Measurements from ENCODE around the gene FER. TPM values are rescaled to one million over a fixed set of nuclear protein-coding genes. Genes with fewer than 3 reads are reported as not detected.

Gene FER
- total and polyA plus RNA-seq, 8 donors, result 1.4 to 15.3 (median 6.2) TPM

DNA sequence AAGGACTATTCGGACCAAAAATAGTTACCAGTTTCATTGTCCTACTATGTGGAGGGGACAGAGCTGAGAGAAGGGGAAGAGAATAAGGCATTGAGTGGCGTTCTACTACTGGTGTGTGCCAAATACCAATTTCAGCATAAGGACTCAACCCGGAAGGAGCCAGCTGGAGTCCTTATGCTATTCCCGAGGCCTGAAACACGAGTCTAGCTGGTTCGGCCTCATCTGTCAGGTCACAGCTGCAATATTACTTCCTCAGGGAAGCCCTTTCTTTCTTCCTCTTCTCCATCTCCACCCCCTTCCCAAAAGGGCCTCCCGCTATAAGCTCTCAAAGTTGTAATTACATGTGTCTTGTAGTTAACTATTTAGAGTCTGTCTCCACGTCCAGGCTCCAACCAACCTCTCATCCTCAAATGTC lies 20.5 kb upstream of the FER start:
- Histone ChIP-seq H3K9me3 (no peaks in the 10 kb centered on the region), H3K36me3 (no peaks in the 10 kb centered on the region), H3K27ac (peak overlapping the region; percentile 87 to 97 (median 96)), H3K27me3 (no peaks in the 10 kb centered on the region), H3K4me3 (peak overlapping the region; percentile 57 to 79 (median 73)), H3K4me1 (no peaks in the 10 kb centered on the region)
- 8 to 9% methylated on average over 8 of the region's 8 CpGs for WGBS, 2 donors
- intact Hi-C loops (cut with DNase I), result no loop called here
- ATAC-seq (peak; percentile 55 to 73 (median 62)), FAIRE-seq (no peak), DNase-seq (peak in 3 of 6 donors; percentile 39 to 48 (median 40))
- TF ChIP-seq, protein P1, sequence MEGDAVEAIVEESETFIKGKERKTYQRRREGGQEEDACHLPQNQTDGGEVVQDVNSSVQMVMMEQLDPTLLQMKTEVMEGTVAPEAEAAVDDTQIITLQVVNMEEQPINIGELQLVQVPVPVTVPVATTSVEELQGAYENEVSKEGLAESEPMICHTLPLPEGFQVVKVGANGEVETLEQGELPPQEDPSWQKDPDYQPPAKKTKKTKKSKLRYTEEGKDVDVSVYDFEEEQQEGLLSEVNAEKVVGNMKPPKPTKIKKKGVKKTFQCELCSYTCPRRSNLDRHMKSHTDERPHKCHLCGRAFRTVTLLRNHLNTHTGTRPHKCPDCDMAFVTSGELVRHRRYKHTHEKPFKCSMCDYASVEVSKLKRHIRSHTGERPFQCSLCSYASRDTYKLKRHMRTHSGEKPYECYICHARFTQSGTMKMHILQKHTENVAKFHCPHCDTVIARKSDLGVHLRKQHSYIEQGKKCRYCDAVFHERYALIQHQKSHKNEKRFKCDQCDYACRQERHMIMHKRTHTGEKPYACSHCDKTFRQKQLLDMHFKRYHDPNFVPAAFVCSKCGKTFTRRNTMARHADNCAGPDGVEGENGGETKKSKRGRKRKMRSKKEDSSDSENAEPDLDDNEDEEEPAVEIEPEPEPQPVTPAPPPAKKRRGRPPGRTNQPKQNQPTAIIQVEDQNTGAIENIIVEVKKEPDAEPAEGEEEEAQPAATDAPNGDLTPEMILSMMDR (IDR thresholded peaks at IDR 0.05), result no peak

GRCh38 chr5:108727651-108728565 lies 19.8 kb upstream of the FER start:
- Histone ChIP-seq H3K27ac (peak overlapping the region; percentile 87 to 97 (median 96)), H3K4me1 (no peaks in the 10 kb centered on the region), H3K27me3 (no peaks in the 10 kb centered on the region), H3K36me3 (no peaks in the 10 kb centered on the region), H3K4me3 (peak overlapping the region; percentile 57 to 79 (median 73)), H3K9me3 (no peaks in the 10 kb centered on the region)
- intact Hi-C loops (cut with DNase I), result no loop called here
- ATAC-seq (peak; percentile 99 to 100 (median 99)), FAIRE-seq (no peak), DNase-seq (peak; percentile 90 to 96 (median 92))
- WGBS, 2 donors, result 0% methylated on average over 61 of the region's 61 CpGs
- TF ChIP-seq, protein P1 (IDR thresholded peaks at IDR 0.05), result no peak

DNA sequence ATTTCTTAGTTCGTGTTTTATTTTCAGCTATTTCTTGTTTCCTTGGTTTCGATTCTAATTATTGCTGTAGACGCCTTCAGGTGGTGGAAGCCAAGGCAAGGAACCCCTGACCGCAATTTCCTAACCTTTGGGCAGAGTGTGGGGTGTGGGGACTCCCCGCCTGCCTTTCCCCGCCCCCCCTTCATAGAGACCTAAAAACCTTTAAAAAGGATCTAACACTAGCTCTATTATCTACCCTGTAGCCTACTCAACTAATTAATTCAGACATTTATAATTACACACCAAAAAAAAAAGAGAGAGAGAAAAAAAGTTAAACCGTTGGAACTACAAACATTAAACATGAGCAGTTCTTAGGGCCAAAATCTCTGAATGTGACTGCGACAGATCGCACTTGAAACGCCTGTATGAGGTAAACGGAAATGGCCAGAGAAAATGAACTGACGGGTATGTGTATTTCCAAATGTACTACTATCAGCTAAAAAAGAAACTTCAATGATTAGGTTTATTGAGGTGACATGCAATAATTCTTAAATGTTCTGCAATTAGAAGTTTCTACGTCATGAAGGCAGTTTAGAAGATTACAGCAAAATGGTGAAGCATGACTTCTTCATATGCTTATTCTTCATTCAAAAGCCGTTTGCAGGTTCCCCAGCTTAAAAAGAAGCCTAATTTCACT lies 19.0 kb upstream of the FER start:
- WGBS, 2 donors, result 41 to 47% methylated on average over 14 of the region's 14 CpGs
- Histone ChIP-seq H3K4me1 (no peaks in the 10 kb centered on the region), H3K36me3 (no peaks in the 10 kb centered on the region), H3K4me3 (peak overlapping the region; percentile 57 to 79 (median 73)), H3K27me3 (no peaks in the 10 kb centered on the region), H3K9me3 (no peaks in the 10 kb centered on the region), H3K27ac (peak overlapping the region; percentile 87 to 97 (median 96))
- peak in 3 of 4 donors; percentile 8 to 19 (median 11) for ATAC-seq
- peak in 1 of 6 donors; percentile 8 for DNase-seq
- intact Hi-C loops (cut with DNase I), result no loop called here
- FAIRE-seq, result no peak
- TF ChIP-seq, protein P1 (IDR thresholded peaks at IDR 0.05), result no peak

GRCh38 chr5:108729242-108729615 lies 18.5 kb upstream of the FER start:
- Histone ChIP-seq H3K9me3 (no peaks in the 10 kb centered on the region), H3K27ac (no peak overlapping the region), H3K4me1 (no peaks in the 10 kb centered on the region), H3K4me3 (no peak overlapping the region), H3K27me3 (no peaks in the 10 kb centered on the region), H3K36me3 (no peaks in the 10 kb centered on the region)
- DNase-seq, result no peak
- TF ChIP-seq, protein P1 (IDR thresholded peaks at IDR 0.05), result no peak
- intact Hi-C loops (cut with DNase I), result no loop called here
- FAIRE-seq, result no peak
- WGBS, 2 donors, result 76 to 79% methylated on average over 8 of the region's 8 CpGs
- no peak for ATAC-seq

Data from pancreas (tissue), 10 donors.